Measurements from ENCODE around the gene TBC1D5. TPM values are rescaled to one million over a fixed set of nuclear protein-coding genes. Genes with fewer than 3 reads are reported as not detected.
"Not testable (repeated sequence)": the region's sequence is repeated elsewhere in the genome, so short reads cannot be mapped to it uniquely, and the experiment has no call there.

TBC1D5 gene
- total RNA-seq, 1 experiment from 2014 or later = 59.4 TPM

DNA sequence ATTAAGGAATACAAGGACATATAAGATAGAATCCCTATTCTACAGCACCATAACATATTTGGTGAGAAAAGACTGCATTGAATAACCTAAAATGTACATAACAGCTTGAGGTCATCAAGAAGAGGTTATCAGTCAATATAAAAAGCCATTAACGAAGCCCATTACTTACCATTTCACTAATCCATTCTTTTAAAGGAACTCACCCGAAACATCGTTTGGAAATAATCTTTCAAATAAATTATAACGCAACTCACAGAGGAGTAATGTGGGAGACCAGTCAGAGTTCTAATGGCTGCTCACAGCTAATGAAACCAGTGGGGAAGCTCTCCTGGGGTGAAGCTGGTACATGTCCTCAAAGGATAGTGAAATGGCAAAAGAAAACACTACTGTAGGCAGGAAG is 188.4 kb downstream of the TBC1D5 start:
- Histone ChIP-seq H3K27me3 (no peaks in the 10 kb centered on the region), H3K4me1 (0 out of 2 replicates have a peak, but pooled peaks cover 10% of the 10 kb centered on the region), H3K27ac (no peak overlapping the region), H3K9me3 (replicated peaks) (no peaks in the 10 kb centered on the region), H3K36me3 (no peaks in the 10 kb centered on the region), H3K4me3 (no peak overlapping the region)
- no peak for DNase-seq

DNA sequence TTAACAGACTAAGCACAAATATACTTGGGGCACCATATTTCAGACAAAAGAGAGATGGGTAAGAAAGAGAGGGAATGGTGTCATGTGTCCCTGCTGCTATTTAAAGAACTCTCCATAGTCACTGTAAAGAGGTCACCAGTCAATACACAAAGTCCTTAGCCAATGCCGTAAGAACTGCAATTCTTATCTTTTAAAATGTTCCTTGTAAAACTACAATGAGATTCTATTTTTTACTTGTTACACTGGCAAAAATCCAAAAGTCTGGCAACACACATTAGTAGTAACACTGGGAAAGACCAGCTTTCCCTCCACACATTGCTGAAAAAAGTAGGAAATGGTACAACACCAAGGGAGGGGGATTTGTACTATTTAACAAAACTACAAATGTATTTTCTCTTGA is 189.4 kb downstream of the TBC1D5 start:
- no peak overlapping the region for H3K27ac ChIP-seq
- no peaks in the 10 kb centered on the region for H3K36me3 ChIP-seq
- H3K27me3 ChIP-seq = no peaks in the 10 kb centered on the region
- 0 out of 2 replicates have a peak, but pooled peaks cover 10% of the 10 kb centered on the region for H3K4me1 ChIP-seq
- no peak for DNase-seq
- H3K9me3 ChIP-seq (replicated peaks) = no peaks in the 10 kb centered on the region
- no peak overlapping the region for H3K4me3 ChIP-seq

DNA sequence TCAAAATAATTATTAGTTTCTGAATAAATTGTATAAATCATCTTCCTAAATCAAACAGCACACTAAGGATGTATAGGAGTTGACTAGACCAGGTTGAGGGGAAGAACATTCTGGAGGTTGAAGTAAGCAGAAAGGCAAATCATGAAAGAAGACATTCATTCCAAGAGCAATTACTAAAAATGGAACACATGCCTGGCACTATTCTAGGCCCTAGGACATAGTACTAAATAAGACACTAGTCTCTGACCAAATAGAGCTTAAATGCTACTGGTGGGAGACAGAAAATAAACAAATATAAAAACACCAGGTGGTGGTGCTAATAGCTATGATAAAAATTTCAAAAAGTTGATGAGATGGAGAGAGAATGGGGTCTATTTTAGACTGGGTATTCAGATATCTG is 190.1 kb downstream of the TBC1D5 start:
- DNase-seq = no peak
- Histone ChIP-seq H3K9me3 (replicated peaks) (no peaks in the 10 kb centered on the region), H3K4me3 (no peak overlapping the region), H3K4me1 (0 out of 2 replicates have a peak, but pooled peaks cover 10% of the 10 kb centered on the region), H3K27me3 (no peaks in the 10 kb centered on the region), H3K36me3 (no peaks in the 10 kb centered on the region), H3K27ac (no peak overlapping the region)

DNA sequence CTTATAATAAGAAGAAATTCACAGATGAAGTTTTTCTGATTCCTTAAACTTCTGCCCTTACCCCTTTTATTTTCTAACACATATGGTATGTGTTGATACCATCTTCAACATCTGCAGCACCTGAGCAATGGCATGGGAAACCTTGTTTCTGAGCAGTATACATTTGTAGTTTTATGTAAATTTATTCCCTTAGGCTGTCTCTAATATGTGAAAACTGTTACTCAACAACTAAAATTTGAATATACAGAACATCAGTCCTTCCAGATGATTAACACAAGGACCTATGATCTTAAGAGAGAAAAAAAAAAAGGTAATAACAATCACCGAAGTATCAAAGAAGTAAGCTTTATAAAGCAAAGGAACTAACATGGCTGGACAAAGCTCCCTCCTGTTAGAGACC is 190.5 kb downstream of the TBC1D5 start:
- no peak for DNase-seq
- no peaks in the 10 kb centered on the region for H3K27me3 ChIP-seq
- H3K9me3 ChIP-seq (replicated peaks) = no peaks in the 10 kb centered on the region
- H3K4me1 ChIP-seq = 0 out of 2 replicates have a peak, but pooled peaks cover 10% of the 10 kb centered on the region
- H3K4me3 ChIP-seq = no peak overlapping the region
- no peak overlapping the region for H3K27ac ChIP-seq
- H3K36me3 ChIP-seq = no peaks in the 10 kb centered on the region

DNA sequence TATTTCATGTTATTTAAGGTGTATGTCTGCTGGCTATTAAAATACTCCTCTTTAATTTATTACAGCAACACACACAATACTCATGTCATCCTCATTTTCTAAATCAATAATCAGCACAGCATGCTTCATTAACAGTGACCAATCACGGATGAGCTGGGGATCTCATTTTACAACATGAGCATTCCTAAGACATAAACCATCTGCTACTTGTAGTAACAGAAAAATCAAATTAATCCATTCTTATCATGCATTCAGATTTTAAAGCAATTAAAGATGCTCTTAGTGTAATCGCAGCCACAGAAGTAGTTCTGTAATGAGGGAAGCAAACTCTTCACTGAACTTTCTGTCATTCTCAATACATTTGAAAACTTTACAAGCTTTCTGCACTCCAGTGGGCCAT is 191.1 kb downstream of the TBC1D5 start:
- no peak overlapping the region for H3K27ac ChIP-seq
- no peaks in the 10 kb centered on the region for H3K36me3 ChIP-seq
- no peaks in the 10 kb centered on the region for H3K9me3 ChIP-seq (replicated peaks)
- 0 out of 2 replicates have a peak, but pooled peaks cover 10% of the 10 kb centered on the region for H3K4me1 ChIP-seq
- DNase-seq = no peak
- no peaks in the 10 kb centered on the region for H3K27me3 ChIP-seq
- H3K4me3 ChIP-seq = no peak overlapping the region

DNA sequence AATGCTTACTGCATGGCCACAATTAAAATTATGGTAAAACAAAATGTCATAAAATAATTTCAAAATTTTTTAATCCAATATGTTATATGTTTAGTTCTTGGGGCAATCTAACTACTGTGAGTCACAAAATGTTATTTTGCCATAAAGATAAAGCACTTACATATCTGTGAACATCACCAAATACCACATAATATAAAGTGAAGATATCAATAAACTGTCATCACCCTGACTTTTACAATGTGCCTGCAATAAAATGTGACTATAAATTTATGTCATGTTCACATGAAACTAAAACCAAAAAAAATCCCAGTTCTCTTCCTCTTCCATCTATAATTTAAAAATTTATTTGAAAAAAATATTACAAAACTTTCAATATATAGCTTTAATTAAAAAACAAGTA is 191.8 kb downstream of the TBC1D5 start:
- no peaks in the 10 kb centered on the region for H3K27me3 ChIP-seq
- no peak overlapping the region for H3K27ac ChIP-seq
- 0 out of 2 replicates have a peak, but pooled peaks cover 10% of the 10 kb centered on the region for H3K4me1 ChIP-seq
- no peaks in the 10 kb centered on the region for H3K9me3 ChIP-seq (replicated peaks)
- no peak overlapping the region for H3K4me3 ChIP-seq
- DNase-seq = no peak
- H3K36me3 ChIP-seq = no peaks in the 10 kb centered on the region

DNA sequence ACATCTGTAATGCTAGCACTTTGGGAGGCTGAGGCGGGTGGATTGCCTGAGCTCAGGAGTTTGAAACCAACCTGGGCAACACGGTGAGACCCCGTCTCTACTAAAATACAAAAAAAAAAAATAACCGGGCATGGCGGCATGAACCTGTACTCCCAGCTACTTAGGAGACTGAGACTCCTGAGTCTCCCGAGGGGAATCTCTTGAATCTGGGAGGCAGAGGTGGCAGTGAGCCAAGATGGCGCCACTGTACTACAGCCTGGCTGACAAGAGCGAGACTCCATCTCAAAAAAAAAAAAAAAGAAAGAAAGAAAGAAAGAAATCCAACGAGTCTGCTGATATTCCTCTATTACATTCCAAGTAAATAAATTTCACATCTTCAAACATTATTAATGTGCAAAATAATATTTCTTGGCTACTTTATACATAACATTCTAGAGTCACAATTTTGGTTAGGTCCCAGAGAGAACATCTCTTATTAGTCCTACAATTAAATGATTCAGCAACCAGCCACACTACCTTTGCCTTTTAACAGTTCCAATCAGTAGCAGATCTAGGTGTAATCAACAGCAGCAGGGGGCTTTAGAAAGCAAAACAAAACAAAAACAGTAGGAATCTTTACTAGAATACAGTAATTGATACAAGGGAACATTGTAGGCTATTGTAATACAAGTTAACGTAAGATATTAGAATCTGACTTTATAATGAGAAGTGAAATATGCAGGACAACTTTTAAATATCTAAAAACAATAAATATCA is 195.8 kb downstream of the TBC1D5 start:
- Histone ChIP-seq H3K27ac (no peak overlapping the region), H3K4me3 (no peak overlapping the region), H3K36me3 (no peaks in the 10 kb centered on the region), H3K4me1 (no peaks in the 10 kb centered on the region), H3K27me3 (no peaks in the 10 kb centered on the region), H3K9me3 (replicated peaks) (no peaks in the 10 kb centered on the region)
- DNase-seq = no peak

DNA sequence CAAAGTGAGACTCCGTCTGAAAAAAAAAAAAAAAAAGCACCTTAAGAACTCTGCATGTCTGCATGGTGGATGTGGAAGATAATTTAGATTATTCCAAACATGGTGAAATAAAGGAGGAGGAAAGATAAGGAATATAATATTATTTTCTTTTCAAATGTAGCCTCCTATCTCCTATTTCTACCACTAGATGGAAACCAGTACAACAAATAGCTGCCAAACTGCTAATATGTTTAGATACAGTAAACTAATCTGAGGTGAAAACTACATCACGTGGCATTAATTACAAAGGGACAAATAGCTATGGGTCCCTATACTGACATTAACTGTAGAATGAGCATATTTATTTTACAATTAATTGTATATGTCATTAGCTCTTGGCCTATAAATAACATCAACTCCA is 197.8 kb downstream of the TBC1D5 start:
- Histone ChIP-seq H3K27ac (no peak overlapping the region), H3K4me3 (no peak overlapping the region), H3K9me3 (replicated peaks) (no peaks in the 10 kb centered on the region), H3K36me3 (no peaks in the 10 kb centered on the region), H3K27me3 (no peaks in the 10 kb centered on the region), H3K4me1 (no peaks in the 10 kb centered on the region)
- DNase-seq = no peak

DNA sequence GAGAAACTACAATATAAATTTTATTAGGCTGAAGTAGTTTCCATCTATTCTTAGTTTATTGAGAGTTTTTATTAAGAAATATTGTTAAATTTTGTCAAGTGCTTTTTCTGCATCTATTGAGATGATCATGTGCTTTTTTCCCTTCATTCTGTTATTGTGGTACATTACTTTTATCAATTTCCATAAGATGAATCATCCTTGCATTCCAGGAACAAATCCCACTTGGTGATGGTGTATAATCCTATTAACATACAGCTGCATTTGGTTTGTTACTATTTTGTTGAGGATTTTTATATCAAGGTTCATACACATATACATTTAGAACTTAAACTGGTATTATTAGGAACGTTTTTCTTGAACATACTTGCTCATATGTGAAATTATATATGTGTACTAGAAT is 199.8 kb downstream of the TBC1D5 start:
- no peak overlapping the region for H3K4me3 ChIP-seq
- no peaks in the 10 kb centered on the region for H3K27me3 ChIP-seq
- DNase-seq = no peak
- no peaks in the 10 kb centered on the region for H3K9me3 ChIP-seq (replicated peaks)
- H3K36me3 ChIP-seq = no peaks in the 10 kb centered on the region
- H3K4me1 ChIP-seq = no peaks in the 10 kb centered on the region
- no peak overlapping the region for H3K27ac ChIP-seq

DNA sequence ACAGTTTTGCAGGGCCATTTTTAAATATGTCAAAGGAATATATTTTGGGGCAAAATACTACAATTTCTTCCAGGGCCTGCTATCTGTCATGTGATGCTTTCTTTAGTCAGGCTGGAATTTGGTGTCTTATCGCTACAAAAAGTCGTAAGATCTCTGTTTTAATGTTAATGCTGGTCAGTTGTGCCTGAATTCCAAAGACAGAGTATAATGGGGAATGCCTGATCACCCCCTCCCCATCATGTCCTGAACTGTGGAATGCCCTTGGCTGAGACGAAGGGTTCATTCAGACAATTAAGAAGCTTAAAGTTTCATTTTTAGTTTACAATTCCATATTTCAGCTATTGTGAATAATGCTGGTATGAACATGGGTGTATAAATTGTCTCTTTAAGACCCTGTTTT is 203.0 kb downstream of the TBC1D5 start:
- no peak overlapping the region for H3K4me3 ChIP-seq
- H3K27ac ChIP-seq = no peak overlapping the region
- no peaks in the 10 kb centered on the region for H3K27me3 ChIP-seq
- DNase-seq = no peak
- no peaks in the 10 kb centered on the region for H3K9me3 ChIP-seq (replicated peaks)
- no peaks in the 10 kb centered on the region for H3K4me1 ChIP-seq
- no peaks in the 10 kb centered on the region for H3K36me3 ChIP-seq

DNA sequence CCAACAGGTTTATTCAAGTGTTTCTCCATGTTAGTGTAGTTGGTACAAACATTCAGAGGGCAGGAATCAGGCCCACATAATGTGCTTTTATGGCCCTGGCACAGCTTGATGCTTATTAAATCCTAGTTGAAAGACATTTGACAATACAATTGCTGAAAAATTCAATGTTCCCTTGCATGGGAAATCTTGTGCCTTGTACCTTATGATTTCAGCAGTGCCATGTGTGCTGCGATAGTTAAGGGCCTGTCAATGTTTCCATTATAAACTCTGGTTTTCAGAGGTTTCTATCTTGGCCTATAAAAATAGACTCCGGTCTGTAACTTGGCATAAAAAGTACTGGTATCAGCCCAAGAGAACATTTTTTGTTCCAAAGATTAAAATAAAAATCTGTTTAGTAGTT is 207.2 kb downstream of the TBC1D5 start:
- no peaks in the 10 kb centered on the region for H3K27me3 ChIP-seq
- no peaks in the 10 kb centered on the region for H3K9me3 ChIP-seq (replicated peaks)
- no peaks in the 10 kb centered on the region for H3K4me1 ChIP-seq
- no peak for DNase-seq
- H3K36me3 ChIP-seq = no peaks in the 10 kb centered on the region
- no peak overlapping the region for H3K27ac ChIP-seq
- H3K4me3 ChIP-seq = no peak overlapping the region

DNA sequence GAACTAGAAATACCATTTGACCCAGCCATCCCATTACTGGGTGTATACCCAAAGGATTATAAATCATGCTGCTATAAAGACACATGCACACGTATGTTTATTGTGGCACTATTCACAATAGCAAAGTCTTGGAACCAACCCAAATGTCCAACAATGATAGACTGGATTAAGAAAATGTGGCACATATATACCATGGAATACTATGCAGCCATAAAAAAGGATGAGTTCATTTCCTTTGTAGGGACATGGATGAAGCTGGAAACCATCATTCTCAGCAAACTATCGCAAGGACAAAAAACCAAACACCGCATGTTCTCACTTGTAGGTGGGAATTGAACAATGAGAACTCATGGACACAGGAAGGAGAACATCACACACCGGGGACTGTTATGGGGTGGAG is 210.0 kb downstream of the TBC1D5 start:
- not testable (repeated sequence) for DNase-seq; H3K4me3 ChIP-seq; H3K27ac ChIP-seq; H3K36me3 ChIP-seq; H3K4me1 ChIP-seq; H3K27me3 ChIP-seq; H3K9me3 ChIP-seq (replicated peaks)

DNA sequence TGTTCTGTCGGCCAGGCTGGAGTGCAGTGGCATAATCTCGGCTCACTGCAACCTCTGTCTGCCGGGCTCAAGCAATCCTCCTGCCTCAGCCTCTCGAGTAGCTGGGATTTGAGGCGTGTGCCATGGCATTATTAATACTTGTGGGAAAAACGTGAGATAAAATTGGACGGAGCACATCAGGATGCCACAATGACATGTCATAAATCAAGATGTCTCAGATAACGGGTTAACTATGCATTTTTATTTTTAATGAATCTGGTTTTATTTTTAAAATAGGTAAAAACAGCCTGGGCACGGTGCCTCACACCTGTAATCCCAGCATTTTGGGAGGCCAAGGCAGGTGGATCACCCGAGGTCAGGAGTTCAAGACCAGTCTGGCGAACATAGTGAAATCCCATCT is 212.8 kb downstream of the TBC1D5 start:
- no peak overlapping the region for H3K4me3 ChIP-seq
- no peak for DNase-seq
- no peaks in the 10 kb centered on the region for H3K9me3 ChIP-seq (replicated peaks)
- no peaks in the 10 kb centered on the region for H3K4me1 ChIP-seq
- no peak overlapping the region for H3K27ac ChIP-seq
- H3K36me3 ChIP-seq = no peaks in the 10 kb centered on the region
- no peaks in the 10 kb centered on the region for H3K27me3 ChIP-seq

DNA sequence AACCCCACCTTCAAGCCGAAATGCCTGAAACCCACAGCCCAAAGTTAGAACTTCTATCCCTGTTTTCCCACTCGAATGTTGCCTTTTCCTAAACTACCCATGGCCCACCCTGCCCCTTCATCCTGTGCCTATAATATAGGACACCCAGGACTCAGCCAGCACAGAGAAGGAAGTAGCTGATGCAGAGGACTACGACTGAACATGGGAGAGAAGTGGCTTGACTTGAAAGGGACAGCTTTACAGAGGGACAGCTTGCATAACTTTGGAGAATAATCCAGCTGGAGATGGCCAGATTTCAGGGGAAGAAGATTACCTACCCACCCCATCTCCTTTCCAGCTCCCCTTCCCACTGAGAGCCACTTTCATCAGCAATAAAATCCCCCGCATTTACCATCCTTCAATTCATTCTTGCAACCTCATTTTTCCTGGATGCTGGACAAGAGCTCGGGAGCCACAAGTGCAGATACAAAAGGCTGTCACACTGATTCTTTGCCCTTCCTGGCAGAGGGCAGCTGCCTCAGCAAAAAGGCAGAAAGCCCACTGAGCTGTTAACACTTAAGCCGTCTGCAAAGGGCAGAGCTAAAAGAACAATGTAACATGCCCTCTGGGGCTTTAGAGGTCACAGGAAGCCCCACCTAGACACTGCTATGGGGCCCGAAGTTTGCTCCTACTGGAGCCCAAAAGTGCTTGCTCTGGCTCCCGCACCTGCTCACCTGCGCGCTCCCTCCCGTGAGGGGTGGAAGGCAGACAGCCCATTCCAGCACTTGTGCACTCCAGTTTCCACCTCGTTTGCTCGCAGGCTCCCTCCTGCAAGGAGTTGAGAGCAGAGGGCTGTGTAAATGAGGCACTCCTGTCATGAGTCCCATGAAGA is 224.0 kb downstream of the TBC1D5 start:
- DNase-seq = no peak
- Histone ChIP-seq H3K9me3 (replicated peaks) (no peaks in the 10 kb centered on the region), H3K4me1 (no peaks in the 10 kb centered on the region), H3K27me3 (no peaks in the 10 kb centered on the region), H3K4me3 (no peak overlapping the region), H3K27ac (no peak overlapping the region), H3K36me3 (no peaks in the 10 kb centered on the region)

DNA sequence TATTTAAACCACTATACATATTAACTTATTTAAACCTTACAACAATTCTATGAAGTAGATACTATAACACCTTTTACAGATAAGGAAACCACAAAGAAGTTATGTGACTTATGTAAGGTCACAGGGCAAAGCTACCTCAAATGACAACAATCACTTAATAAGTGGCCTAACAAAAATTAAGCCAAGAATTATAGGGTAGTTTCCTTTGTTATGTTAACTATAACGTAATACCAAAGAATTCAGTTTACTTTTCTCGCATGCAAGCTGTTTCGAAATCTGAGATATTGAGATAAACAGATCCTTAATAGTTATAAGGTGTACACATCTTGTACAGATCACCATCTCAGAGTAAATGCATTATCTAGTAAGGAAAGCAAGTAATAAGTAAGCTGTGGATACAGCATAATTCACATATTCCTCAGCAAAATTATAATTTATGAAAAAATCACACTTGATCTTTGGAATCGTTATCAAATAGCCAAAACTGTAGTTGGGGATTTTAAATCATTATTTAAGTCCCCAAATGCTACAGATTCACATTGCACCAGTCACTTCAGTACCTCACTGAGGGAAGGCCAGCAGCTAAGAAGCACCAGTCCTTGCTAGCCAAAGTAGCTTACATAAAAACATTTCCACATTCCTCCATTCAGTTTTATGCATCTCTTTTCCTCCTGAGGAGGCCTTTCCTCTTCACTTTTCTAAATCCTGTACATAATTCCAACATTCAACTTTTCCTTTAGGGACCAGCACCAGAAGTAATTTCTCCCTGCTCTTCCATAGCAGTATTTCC is 226.8 kb downstream of the TBC1D5 start:
- no peak for DNase-seq
- Histone ChIP-seq H3K27ac (no peak overlapping the region), H3K9me3 (replicated peaks) (no peaks in the 10 kb centered on the region), H3K27me3 (no peaks in the 10 kb centered on the region), H3K4me1 (no peaks in the 10 kb centered on the region), H3K4me3 (no peak overlapping the region), H3K36me3 (no peaks in the 10 kb centered on the region)

All from SJCRH30 (cell line).